Stimulated activated naive CD4-positive, alpha-beta T cell (primary cell): ENCODE results near the gene S100A9.
"Not testable (repeated sequence)": the region's sequence is repeated elsewhere in the genome, so short reads cannot be mapped to it uniquely, and the experiment has no call there.

Experiments
- DNase-seq, 6 experiments: peaks; one replicate each; lab custom pipeline; 2025; lab: John Stamatoyannopoulos, UW

Gene S100A9

DNA sequence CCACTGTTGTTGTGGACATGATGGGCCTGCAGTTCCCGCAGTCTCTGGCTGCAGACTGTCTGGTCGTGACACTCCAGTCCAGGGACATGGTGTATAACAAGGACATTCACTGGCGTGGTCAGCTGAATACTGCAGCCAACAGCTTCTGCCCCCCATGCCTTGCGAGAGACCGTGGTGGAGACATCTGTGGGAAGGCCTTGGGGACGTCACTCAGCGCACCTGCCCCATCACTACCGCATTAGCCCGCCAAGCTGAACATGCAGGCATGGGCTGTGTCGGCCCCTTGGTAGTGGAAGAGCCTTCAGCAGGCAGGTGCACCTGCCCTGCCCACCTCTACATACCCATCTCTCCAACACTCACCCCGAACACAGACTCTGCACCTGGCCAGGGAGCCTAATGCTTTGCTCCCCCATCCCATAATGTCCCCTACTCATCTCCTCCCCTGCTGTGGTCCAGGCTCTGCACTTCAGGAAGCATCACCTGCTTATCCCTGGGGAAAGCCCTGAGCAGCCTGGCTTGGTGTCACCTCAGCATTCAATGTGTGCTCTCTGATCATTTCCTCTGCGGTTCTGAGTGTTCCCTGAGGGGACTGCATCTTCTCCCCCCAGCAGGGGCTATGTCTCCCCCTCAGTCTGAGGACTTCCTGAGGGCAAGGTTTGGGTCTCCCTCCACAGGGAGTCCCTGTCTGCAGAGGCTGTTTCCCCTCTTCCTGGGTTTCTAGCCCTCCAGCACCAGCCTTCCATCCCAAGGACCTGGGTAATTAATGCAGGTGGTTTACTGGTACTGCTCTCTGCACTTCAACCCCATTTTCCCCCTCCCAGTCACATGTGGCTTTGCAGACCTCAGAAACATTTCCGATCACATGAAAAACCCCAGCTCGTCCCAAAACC lies 12.2 kb upstream of the S100A9 start:
- DNase-seq: no peak

GRCh38 chr1:153346077-153346723 lies 11.5 kb upstream of the S100A9 start:
- DNase-seq: no peak

DNA sequence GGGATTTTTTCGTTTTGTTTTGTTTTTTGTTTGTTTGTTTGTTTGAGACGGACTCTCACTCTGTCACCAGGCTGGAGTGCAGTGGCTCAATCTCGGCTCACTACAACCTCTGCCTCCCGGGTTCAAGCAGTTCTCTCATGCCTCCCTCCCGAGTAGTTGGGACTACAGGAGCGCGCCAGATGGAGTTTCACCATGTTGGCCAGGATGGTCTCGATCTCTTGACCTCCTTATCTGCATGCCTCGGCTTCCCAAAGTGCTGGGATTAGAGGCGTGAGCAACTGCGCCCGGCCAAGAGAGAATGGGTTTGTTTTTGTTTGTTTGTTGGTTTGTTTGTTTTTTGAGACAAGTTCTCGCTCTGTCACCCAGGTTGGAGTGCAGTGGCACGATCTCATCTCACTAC lies 10.6 kb upstream of the S100A9 start:
- not testable (repeated sequence) for DNase-seq

GRCh38 chr1:153347856-153348255 lies 9.8 kb upstream of the S100A9 start:
- DNase-seq: no peak

- no peak for DNase-seq
Observed at GRCh38 chr1:153348511-153349362, 8.9 kb upstream of the S100A9 start, which contains the start of gene PGLYRP4. PGLYRP4 (minus strand) TSS chr1:153348841; CDS start chr1:153347932, 909 bp downstream.

- DNase-seq: no peak
Observed at GRCh38 chr1:153349363-153350320, 8.0 kb upstream of the S100A9 start.

DNA sequence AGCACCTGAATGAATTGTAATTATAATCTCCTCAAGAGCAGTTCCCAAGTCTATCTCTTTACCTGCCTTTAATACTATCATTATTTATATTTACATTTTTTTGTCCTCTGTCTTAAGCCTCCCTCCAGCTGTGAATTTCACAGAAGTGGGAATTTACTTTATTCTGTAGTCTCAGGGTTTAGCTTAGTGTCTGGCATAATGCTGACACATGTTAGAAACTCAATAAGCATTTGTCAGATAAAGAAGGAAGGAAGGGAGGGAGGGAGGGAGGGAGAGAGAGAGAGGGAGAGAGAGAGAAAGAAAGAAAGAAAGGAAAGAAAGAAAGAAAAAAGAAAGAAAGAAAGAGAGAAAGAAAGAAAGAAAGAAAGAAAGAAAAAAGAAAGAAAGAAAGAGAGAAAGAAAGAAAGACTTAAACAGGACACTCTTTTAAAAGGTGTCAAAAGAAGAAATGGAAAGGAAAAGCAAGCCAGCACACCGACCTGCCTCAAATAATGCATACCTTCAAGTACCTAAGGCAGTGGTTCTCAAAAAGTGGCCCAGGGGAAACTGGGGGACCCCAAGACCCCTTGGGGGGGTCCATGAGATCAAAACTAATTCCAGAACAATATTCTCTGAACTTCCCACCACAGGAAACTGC lies 7.2 kb upstream of the S100A9 start:
- DNase-seq: no peak

DNA sequence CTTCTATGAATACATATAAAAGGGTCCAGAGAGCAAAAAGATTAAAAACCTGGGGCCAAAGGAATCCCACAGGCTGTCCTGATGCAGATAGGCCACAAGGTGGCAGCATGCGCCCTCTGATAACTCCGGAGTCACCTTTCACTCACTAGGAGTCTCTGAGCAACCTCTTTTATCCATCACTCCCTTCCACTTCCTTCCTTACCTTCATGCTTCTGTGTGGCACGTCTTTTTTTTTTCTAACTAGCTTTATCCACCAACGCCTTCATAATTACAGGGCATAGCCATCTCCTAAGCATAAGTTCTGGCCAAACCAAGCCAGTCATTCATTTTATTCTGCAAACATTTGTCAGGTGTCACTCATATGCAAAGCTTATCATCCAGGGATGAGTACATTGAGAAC lies 5.1 kb upstream of the S100A9 start:
- peak; percentile 16 to 69 (median 50) for DNase-seq

GRCh38 chr1:153353226-153353947 lies 4.3 kb upstream of the S100A9 start:
- no peak for DNase-seq

GRCh38 chr1:153354515-153355193 lies 3.0 kb upstream of the S100A9 start:
- DNase-seq: no peak

GRCh38 chr1:153355445-153356071 lies 2.1 kb upstream of the S100A9 start:
- DNase-seq: peak in 2 of 6 experiments; percentile 20 to 27

- no peak for DNase-seq
Observed at GRCh38 chr1:153356392-153357075, 1.1 kb upstream of the S100A9 start.

GRCh38 chr1:153357076-153357852 lies 390 bp upstream of the S100A9 start:
- no peak for DNase-seq

DNA sequence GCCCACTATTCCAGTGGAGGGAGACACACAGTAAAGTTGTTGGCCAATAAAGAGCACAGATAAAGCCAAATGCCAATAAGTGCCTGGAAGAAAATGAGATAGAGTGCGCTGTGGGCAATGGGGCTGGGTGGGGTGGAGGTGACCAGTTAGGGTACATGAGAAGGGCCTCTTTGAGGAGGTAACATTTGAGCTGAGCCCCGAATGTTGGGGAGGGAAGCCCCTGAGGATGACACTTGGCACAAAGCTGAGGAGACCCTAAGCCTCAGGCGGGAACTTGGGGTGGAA lies 979 bp downstream of the S100A9 start:
- DNase-seq: no peak

- DNase-seq: no peak
Observed at GRCh38 chr1:153359241-153359640, 1.6 kb downstream of the S100A9 start.

GRCh38 chr1:153360190-153360589 lies 2.5 kb downstream of the S100A9 start:
- no peak for DNase-seq

- DNase-seq: no peak
Observed at GRCh38 chr1:153360592-153361479, 3.2 kb downstream of the S100A9 start.
